Fibroblast of lung (primary cell): ENCODE measurements around the gene CAMK1D. TPM values are rescaled to one million over a fixed set of nuclear protein-coding genes. Genes with fewer than 3 reads are reported as not detected.

Experiments used
- DNase-seq, 2 donors: peaks; one replicate each; pipeline versions ENCODE4 v3.0.0 to v3.0.0-alpha.2; 2010; ENCODE audit warnings: low read depth in 2 of 2
- H2AFZ ChIP-seq: 2 replicates; pipeline ENCODE4 v1.5.1; 2012; ENCODE audit warnings: low read length, control low read depth, inconsistent platforms
- H3K27ac ChIP-seq: 2 replicates; pipeline ENCODE4 v1.5.1; 2011; ENCODE audit warnings: low read length, control low read depth; ENCODE audit not compliant: insufficient read depth
- H3K27me3 ChIP-seq: 2 replicates; pipeline ENCODE4 v1.5.1; 2011; ENCODE audit warnings: mild to moderate bottlenecking, low read length; ENCODE audit not compliant: control insufficient read depth, insufficient read depth
- H3K36me3 ChIP-seq: 2 replicates; pipeline ENCODE4 v1.5.1; 2011; ENCODE audit warnings: low read length; ENCODE audit not compliant: control insufficient read depth, insufficient read depth
- H3K4me1 ChIP-seq: 2 replicates; pipeline ENCODE4 v1.5.1; 2011; ENCODE audit warnings: low read length; ENCODE audit not compliant: control insufficient read depth, insufficient read depth; ENCODE audit errors: extremely low read depth
- H3K4me2 ChIP-seq: 2 replicates; pipeline ENCODE4 v1.5.1; 2011; ENCODE audit warnings: low read length, control low read depth; ENCODE audit not compliant: insufficient read depth; ENCODE audit errors: extremely low read depth
- H3K4me3 ChIP-seq, 4 experiments: fragments of 200-600 bp in 1 of 4; sonication (generic) in 1 of 4; replicated peaks in 1 of 4; 2 replicates each; pipeline ENCODE4 v1.5.1; 2011 to 2016; ENCODE audit warnings: low read length in 4 of 4, low read depth in 3 of 4, mild to moderate bottlenecking in 3 of 4, control low read depth in 2 of 4, inconsistent platforms in 1 of 4, mixed read lengths in 1 of 4; ENCODE audit not compliant: insufficient read depth in 1 of 4; ENCODE audit errors: control extremely low read depth in 1 of 4
- H3K79me2 ChIP-seq: 2 replicates; pipeline ENCODE4 v1.5.1; 2012; ENCODE audit warnings: mild to moderate bottlenecking, low read length, inconsistent platforms; ENCODE audit not compliant: control insufficient read depth, insufficient read depth
- H3K9ac ChIP-seq: 2 replicates; pipeline ENCODE4 v1.5.1; 2011; ENCODE audit warnings: mild to moderate bottlenecking, low read length, control low read depth; ENCODE audit not compliant: insufficient read depth
- H3K9me3 ChIP-seq: 2 replicates; pipeline ENCODE4 v1.5.1; 2012; ENCODE audit warnings: low read depth, low read length; ENCODE audit not compliant: control insufficient read depth, insufficient read depth
- H4K20me1 ChIP-seq: 2 replicates; pipeline ENCODE4 v1.5.1; 2011; ENCODE audit warnings: low read length; ENCODE audit not compliant: control insufficient read depth, insufficient read depth; ENCODE audit errors: extremely low read depth
- EZH2 ChIP-seq: IDR thresholded peaks from 2 replicates; pipeline ENCODE4 v1.5.1; 2012; ENCODE audit warnings: low read length, control low read depth, mild to moderate bottlenecking; ENCODE audit errors: missing control alignments
- polyA plus RNA-seq, 2 donors: library from polyadenylated mRNA; depleted of rRNA in 1 of 2; stranded (reverse) in 1 of 2; unstranded in 1 of 2; fragments of >200 nt; gene quantifications; 2 replicates each; pipeline ENCODE4 v1.2.1, GENCODE V29; 2011 to 2012; ENCODE audit warnings: missing spikeins in 1 of 2
- total RNA-seq: library from RNA; depleted of rRNA; stranded (reverse); fragments of >200 nt; gene quantifications from 2 replicates; pipeline ENCODE4 v1.2.1, GENCODE V29; 2014
- TF ChIP-seq, protein P1 (sequence below), 2 donors: IDR thresholded peaks in 1 of 2; conservative IDR thresholded peaks in 1 of 2; 1 replicate in 1 of 2; 2 replicates in 1 of 2; pipeline ENCODE4 v1.5.1; 2011 to 2012; ENCODE audit warnings: low read length in 2 of 2, control low read depth in 1 of 2, inconsistent platforms in 1 of 2, low read depth in 1 of 2, mild to moderate bottlenecking in 1 of 2

The CAMK1D gene
- total and polyA plus RNA-seq, 2 donors (not counting 1 experiment from before 2014, with no cell fraction given): 2.3 TPM

- H3K36me3 ChIP-seq: no peaks in the 10 kb centered on the region
- no peaks in the 10 kb centered on the region for H3K27me3 ChIP-seq
- no peaks in the 10 kb centered on the region for H3K79me2 ChIP-seq
- no peak overlapping the region for H3K9ac ChIP-seq
- TF ChIP-seq, protein P1, sequence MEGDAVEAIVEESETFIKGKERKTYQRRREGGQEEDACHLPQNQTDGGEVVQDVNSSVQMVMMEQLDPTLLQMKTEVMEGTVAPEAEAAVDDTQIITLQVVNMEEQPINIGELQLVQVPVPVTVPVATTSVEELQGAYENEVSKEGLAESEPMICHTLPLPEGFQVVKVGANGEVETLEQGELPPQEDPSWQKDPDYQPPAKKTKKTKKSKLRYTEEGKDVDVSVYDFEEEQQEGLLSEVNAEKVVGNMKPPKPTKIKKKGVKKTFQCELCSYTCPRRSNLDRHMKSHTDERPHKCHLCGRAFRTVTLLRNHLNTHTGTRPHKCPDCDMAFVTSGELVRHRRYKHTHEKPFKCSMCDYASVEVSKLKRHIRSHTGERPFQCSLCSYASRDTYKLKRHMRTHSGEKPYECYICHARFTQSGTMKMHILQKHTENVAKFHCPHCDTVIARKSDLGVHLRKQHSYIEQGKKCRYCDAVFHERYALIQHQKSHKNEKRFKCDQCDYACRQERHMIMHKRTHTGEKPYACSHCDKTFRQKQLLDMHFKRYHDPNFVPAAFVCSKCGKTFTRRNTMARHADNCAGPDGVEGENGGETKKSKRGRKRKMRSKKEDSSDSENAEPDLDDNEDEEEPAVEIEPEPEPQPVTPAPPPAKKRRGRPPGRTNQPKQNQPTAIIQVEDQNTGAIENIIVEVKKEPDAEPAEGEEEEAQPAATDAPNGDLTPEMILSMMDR (conservative IDR thresholded peaks at IDR 0.05 in 1 of 2, IDR thresholded peaks at IDR 0.05 in 1 of 2; ENCODE audit: low read depth in 1 of 2, low read length in 2 of 2): no peak
- TF ChIP-seq EZH2: no peak
- H4K20me1 ChIP-seq: no peaks in the 10 kb centered on the region
- no peaks in the 10 kb centered on the region for H3K4me1 ChIP-seq
- no peak for DNase-seq
- no peaks in the 10 kb centered on the region for H3K9me3 ChIP-seq
- no peak overlapping the region for H3K4me3 ChIP-seq
- H3K27ac ChIP-seq: no peak overlapping the region
- H3K4me2 ChIP-seq: no peak overlapping the region
- H2AFZ ChIP-seq: no peak overlapping the region
These were observed 93.7 kb downstream of the CAMK1D start for GRCh38 chr10:12443026-12443425.

GRCh38 chr10:12444981-12445700 lies 95.8 kb downstream of the CAMK1D start:
- Histone ChIP-seq H3K9ac (no peak overlapping the region), H3K27me3 (no peaks in the 10 kb centered on the region), H3K4me2 (no peak overlapping the region), H3K9me3 (no peaks in the 10 kb centered on the region), H3K27ac (no peak overlapping the region), H3K4me1 (no peaks in the 10 kb centered on the region), H3K4me3 (no peak overlapping the region), H3K79me2 (no peaks in the 10 kb centered on the region), H3K36me3 (no peaks in the 10 kb centered on the region), H2AFZ (no peak overlapping the region), H4K20me1 (no peaks in the 10 kb centered on the region)
- no peak for DNase-seq
- TF ChIP-seq EZH2: no peak
- TF ChIP-seq, protein P1 (conservative IDR thresholded peaks at IDR 0.05 in 1 of 2, IDR thresholded peaks at IDR 0.05 in 1 of 2; ENCODE audit: low read depth in 1 of 2, low read length in 2 of 2): no peak

DNA sequence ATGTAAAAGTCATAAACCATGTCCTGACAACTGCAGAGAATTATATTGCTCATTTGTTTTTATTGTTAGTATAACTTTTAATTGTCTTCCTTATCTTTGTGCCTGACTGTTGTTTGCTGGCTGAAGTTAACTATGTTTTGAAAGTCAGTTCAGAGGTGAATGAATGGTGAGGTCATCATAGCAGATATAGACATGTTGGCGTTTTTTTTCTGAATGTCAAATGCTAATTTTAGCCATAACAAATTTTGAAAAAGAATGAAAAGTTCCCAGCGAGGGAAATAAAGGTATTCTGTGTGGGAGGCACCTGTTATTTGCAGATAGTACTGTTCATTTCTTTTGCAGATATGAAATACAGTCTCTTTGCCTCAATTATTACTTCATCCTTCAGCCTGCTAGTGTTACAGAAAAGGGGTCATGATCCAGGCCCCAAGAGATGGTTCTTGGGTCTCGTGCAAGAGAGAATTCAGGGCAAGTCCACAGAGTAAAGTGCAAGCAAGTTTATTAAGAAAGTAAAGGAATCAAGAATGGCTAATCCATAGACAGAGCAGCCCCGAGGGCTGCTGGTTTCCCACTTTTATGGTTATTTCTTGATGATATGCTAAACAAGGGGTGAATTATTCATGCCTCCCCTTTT lies 96.5 kb downstream of the CAMK1D start:
- H4K20me1 ChIP-seq: no peaks in the 10 kb centered on the region
- H3K9ac ChIP-seq: no peak overlapping the region
- H3K9me3 ChIP-seq: no peaks in the 10 kb centered on the region
- no peak overlapping the region for H3K27ac ChIP-seq
- no peaks in the 10 kb centered on the region for H3K27me3 ChIP-seq
- no peak for DNase-seq
- H3K4me3 ChIP-seq: no peak overlapping the region
- H2AFZ ChIP-seq: no peak overlapping the region
- no peaks in the 10 kb centered on the region for H3K4me1 ChIP-seq
- H3K79me2 ChIP-seq: no peaks in the 10 kb centered on the region
- TF ChIP-seq, protein P1 (conservative IDR thresholded peaks at IDR 0.05 in 1 of 2, IDR thresholded peaks at IDR 0.05 in 1 of 2; ENCODE audit: low read depth in 1 of 2, low read length in 2 of 2): no peak
- TF ChIP-seq EZH2: no peak
- no peak overlapping the region for H3K4me2 ChIP-seq
- H3K36me3 ChIP-seq: no peaks in the 10 kb centered on the region
